AG04450 (cell line): ENCODE results near the gene IL25. TPM values are rescaled to one million over a fixed set of nuclear protein-coding genes. Genes with fewer than 3 reads are reported as not detected.

ENCODE experiments used
- CTCF ChIA-PET: fragments of 300-600, 350-600 bp; formaldehyde crosslinking; extraction: SDS; loops from one replicate; lab custom pipeline; 2022; ENCODE audit warnings: antibody characterized with exemption, inconsistent platforms; lab: Charles Lee
- POLR2A ChIA-PET: fragments of 350-600 bp; formaldehyde crosslinking; extraction: SDS; loops from one replicate; lab custom pipeline; 2021; ENCODE audit warnings: antibody characterized with exemption, inconsistent platforms; lab: Yijun Ruan, JAX
- DNase-seq: peaks from one replicate; pipeline ENCODE4 v3.0.0-alpha.2; 2011; ENCODE audit warnings: low read depth, low spot score
- H3K27ac ChIP-seq: one replicate; pipeline ENCODE4 v1.5.1; 2012; ENCODE audit warnings: low read depth, low read length, control low read depth
- H3K27me3 ChIP-seq: one replicate; pipeline ENCODE4 v1.6.0; 2012; ENCODE audit warnings: low read length; ENCODE audit not compliant: control insufficient read depth, insufficient read depth
- H3K4me3 ChIP-seq: 2 replicates; pipeline ENCODE4 v1.5.1; 2011; ENCODE audit warnings: mild to moderate bottlenecking, low read depth, low read length, control low read depth
- H3K9me3 ChIP-seq: 2 replicates; pipeline ENCODE4 v1.5.1; 2012; ENCODE audit warnings: low read length; ENCODE audit not compliant: control insufficient read depth, insufficient read depth
- polyA plus RNA-seq: library from polyadenylated mRNA; depleted of rRNA; stranded (reverse); fragments of >200 nt; gene quantifications from 2 replicates; pipeline ENCODE4 v1.2.3, GENCODE V29; 2011
- TF ChIP-seq, protein P1 (sequence below): IDR thresholded peaks from 2 replicates; pipeline ENCODE4 v1.5.1; 2011; ENCODE audit warnings: low read depth, low read length, control low read depth, inconsistent platforms

The IL25 gene
- polyA plus RNA-seq, 1 experiment = not detected

GRCh38 chr14:23365036-23365731 is 7.4 kb upstream of the IL25 start, which contains the start of gene EFS:
Gene EFS (minus strand): TSS chr14:23365172. CDS start chr14:23365025, 147 bp downstream.
- POLR2A ChIA-PET = interaction anchor here (1.1 to 1.6 kb wide), 2 partner anchors 12 to 13 kb away, joined by 3 to 10 read pairs; partner anchors contain the start of gene SLC22A17
- H3K27me3 ChIP-seq = peaks cover 4% of the 10 kb centered on the region
- peak within 1 kb of the TSS; percentile 69 for H3K4me3 ChIP-seq
- TF ChIP-seq, protein P1, sequence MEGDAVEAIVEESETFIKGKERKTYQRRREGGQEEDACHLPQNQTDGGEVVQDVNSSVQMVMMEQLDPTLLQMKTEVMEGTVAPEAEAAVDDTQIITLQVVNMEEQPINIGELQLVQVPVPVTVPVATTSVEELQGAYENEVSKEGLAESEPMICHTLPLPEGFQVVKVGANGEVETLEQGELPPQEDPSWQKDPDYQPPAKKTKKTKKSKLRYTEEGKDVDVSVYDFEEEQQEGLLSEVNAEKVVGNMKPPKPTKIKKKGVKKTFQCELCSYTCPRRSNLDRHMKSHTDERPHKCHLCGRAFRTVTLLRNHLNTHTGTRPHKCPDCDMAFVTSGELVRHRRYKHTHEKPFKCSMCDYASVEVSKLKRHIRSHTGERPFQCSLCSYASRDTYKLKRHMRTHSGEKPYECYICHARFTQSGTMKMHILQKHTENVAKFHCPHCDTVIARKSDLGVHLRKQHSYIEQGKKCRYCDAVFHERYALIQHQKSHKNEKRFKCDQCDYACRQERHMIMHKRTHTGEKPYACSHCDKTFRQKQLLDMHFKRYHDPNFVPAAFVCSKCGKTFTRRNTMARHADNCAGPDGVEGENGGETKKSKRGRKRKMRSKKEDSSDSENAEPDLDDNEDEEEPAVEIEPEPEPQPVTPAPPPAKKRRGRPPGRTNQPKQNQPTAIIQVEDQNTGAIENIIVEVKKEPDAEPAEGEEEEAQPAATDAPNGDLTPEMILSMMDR = no peak
- CTCF ChIA-PET = interaction anchor here (6.1 kb wide), 1 partner anchor 14 kb away, joined by 48 read pairs; no protein-coding TSS in a partner anchor
- DNase-seq = no peak
- H3K9me3 ChIP-seq = no peaks in the 10 kb centered on the region; the same call in 1 of the 2 replicates
- H3K27ac ChIP-seq = peak within 1 kb of the TSS; percentile 70

DNA sequence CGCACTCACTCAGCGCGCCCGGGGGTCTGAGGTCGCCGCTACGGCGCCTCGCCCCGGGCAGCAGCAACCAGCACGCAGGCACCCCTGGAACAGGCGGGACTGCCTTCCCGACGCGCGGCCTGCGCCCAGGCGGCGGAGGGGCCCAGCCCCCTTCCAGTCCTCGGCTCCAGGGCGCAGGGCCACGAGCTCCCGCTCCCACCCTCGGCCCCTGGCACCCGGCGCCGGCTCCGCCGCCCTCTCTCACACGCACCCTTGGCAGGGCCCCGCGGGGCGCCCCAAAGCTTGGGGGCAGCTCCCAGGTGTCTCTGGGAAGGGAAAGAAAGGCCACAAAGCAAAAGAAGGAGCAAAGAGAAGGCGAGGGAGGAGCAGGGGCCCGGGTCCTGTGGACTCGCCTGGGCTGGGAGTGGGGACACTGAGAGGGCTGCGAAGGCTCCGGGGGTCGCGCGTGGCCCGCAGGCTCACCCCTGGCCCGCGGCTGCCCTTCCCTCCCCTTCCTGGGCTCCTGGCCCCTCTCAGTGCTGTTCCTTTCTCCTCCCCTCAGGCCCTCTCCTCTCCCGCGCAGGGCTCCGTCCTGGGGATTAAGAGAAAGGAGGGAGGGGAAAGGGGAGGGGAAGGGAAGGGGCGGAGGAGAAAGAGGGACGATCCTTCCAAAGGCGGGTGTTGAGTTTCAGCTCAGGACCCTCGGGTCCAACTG is 6.7 kb upstream of the IL25 start:
- DNase-seq = no peak
- Histone ChIP-seq H3K27ac (peak overlapping the region; percentile 70), H3K9me3 (no peaks in the 10 kb centered on the region; the same call in 1 of the 2 replicates), H3K27me3 (peaks cover 10% of the 10 kb centered on the region), H3K4me3 (peak overlapping the region; percentile 69)
- CTCF ChIA-PET = interaction anchor here (6.1 kb wide), 1 partner anchor 13 kb away, joined by 48 read pairs; no protein-coding TSS in a partner anchor
- POLR2A ChIA-PET = interaction anchor here (0.8 to 1.6 kb wide), 3 partner anchors 13 to 43 kb away, joined by 3 to 10 read pairs (median 3); partner anchors contain the start of gene SLC22A17
- TF ChIP-seq, protein P1 = no peak

DNA sequence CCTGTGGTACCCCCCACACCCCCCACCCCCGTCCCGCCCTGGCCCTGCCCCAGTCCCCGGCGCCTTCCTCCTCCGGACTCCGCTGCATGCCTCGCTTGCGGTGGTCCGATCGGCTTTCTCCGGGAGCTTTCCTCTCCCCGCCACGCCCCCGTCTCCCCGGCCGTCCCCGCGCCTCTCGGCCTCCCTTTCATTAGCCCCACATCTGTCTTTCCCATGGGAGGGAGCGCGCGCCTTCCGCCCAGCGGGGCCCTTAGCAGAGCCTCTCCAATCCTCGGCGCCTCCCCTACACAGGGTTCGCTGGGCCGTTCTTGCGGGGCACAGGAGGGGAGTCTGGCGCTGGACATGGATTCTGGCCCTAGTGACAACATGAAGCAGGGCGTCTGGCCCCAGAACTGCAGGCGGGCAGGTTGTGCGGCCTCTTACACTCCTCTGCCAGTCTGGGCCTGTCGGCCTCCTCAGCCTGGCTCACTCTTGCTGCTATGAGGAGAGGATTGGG is 6.1 kb upstream of the IL25 start:
- CTCF ChIA-PET = interaction anchor here (0.6 to 6.1 kb wide), 2 partner anchors 13 to 15 kb away, joined by 3 to 48 read pairs; no protein-coding TSS in a partner anchor
- peak; percentile 24 for DNase-seq
- POLR2A ChIA-PET = interaction anchor here (0.8 to 1.6 kb wide), 3 partner anchors 14 to 44 kb away, joined by 3 to 10 read pairs (median 3); partner anchors contain the start of gene SLC22A17
- peak overlapping the region; percentile 69 for H3K4me3 ChIP-seq
- H3K9me3 ChIP-seq = no peaks in the 10 kb centered on the region; the same call in 1 of the 2 replicates
- peaks cover 16% of the 10 kb centered on the region for H3K27me3 ChIP-seq
- TF ChIP-seq, protein P1 = no peak
- H3K27ac ChIP-seq = peak overlapping the region; percentile 68

- TF ChIP-seq, protein P1 = no peak
Observed at GRCh38 chr14:23370221-23370620, 2.4 kb upstream of the IL25 start.

More at GRCh38 chr14:23370221-23370620, 2.4 kb upstream of the IL25 start:
- H3K9me3 ChIP-seq = no peaks in the 10 kb centered on the region
- H3K27me3 ChIP-seq = peaks cover 25% of the 10 kb centered on the region
- POLR2A ChIA-PET = interaction anchor here (0.5 kb wide), 1 partner anchor 218 kb away, joined by 3 read pairs; no protein-coding TSS in a partner anchor
- H3K4me3 ChIP-seq = no peak overlapping the region
- no peak overlapping the region for H3K27ac ChIP-seq
- no peak for DNase-seq
- CTCF ChIA-PET = interaction anchor here (0.7 to 6.1 kb wide), 2 partner anchors 9 to 249 kb away, joined by 4 to 48 read pairs; no protein-coding TSS in a partner anchor
